WTC11 (cell line): ENCODE results near the gene CNDP2.

Experiments used
- ELF4 ChIP-seq: sonication (generic); formaldehyde crosslinking; IDR thresholded peaks from 2 replicates; pipeline ENCODE4 v1.8.1; 2022; ENCODE audit warnings: low read depth, mild to moderate bottlenecking, moderate library complexity, missing genetic modification reagents
- FOXJ3 ChIP-seq: sonication (generic); formaldehyde crosslinking; IDR thresholded peaks from 2 replicates; pipeline ENCODE4 v1.9.0; 2021; ENCODE audit warnings: missing genetic modification reagents, mild to moderate bottlenecking, borderline replicate concordance
- IRF2 ChIP-seq: sonication (generic); formaldehyde crosslinking; IDR thresholded peaks from 2 replicates; pipeline ENCODE4 v1.8.0; 2022; ENCODE audit warnings: low read depth, missing genetic modification reagents, borderline replicate concordance
- TF ChIP-seq, protein P1 (sequence below): sonication (generic); formaldehyde crosslinking; IDR thresholded peaks from 2 replicates; pipeline ENCODE4 v1.8.0; 2023; ENCODE audit warnings: missing genetic modification reagents, mild to moderate bottlenecking, borderline replicate concordance
- TF ChIP-seq, protein P2 (sequence below): sonication (generic); formaldehyde crosslinking; IDR thresholded peaks from 2 replicates; pipeline ENCODE4 v1.8.0; 2022; ENCODE audit warnings: mild to moderate bottlenecking, missing genetic modification reagents
- TF ChIP-seq, protein P3 (sequence below): sonication (generic); formaldehyde crosslinking; conservative IDR thresholded peaks from 2 replicates; pipeline ENCODE4 v1.8.1; 2022; ENCODE audit warnings: mild to moderate bottlenecking, missing genetic modification reagents
- TF ChIP-seq, protein P4 (sequence below): fragments of 200-600 bp; IDR thresholded peaks from 2 replicates; pipeline ENCODE4 v1.8.0; 2022; ENCODE audit warnings: antibody characterized with exemption

DNA sequence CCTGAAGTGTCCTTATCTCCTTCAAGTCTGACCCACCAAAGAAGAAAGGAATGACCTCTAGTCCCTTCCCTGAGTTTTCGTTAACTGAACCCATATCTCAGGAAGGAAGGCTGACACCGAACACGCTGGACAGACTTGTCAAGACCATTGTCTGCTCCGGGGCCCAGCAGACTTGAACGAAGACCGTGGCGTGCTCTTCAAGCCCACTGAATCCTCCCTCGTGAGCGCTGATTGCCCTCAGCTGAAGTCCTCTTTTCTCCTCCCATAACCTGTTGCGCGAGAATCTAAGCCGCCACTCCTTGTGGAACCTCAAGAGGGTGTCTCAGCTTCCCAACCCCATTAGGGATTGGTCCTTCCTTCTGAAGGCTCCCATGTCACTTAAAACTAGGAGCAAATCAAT is 37.5 kb downstream of the CNDP2 start:
- TF ChIP-seq, protein P1, sequence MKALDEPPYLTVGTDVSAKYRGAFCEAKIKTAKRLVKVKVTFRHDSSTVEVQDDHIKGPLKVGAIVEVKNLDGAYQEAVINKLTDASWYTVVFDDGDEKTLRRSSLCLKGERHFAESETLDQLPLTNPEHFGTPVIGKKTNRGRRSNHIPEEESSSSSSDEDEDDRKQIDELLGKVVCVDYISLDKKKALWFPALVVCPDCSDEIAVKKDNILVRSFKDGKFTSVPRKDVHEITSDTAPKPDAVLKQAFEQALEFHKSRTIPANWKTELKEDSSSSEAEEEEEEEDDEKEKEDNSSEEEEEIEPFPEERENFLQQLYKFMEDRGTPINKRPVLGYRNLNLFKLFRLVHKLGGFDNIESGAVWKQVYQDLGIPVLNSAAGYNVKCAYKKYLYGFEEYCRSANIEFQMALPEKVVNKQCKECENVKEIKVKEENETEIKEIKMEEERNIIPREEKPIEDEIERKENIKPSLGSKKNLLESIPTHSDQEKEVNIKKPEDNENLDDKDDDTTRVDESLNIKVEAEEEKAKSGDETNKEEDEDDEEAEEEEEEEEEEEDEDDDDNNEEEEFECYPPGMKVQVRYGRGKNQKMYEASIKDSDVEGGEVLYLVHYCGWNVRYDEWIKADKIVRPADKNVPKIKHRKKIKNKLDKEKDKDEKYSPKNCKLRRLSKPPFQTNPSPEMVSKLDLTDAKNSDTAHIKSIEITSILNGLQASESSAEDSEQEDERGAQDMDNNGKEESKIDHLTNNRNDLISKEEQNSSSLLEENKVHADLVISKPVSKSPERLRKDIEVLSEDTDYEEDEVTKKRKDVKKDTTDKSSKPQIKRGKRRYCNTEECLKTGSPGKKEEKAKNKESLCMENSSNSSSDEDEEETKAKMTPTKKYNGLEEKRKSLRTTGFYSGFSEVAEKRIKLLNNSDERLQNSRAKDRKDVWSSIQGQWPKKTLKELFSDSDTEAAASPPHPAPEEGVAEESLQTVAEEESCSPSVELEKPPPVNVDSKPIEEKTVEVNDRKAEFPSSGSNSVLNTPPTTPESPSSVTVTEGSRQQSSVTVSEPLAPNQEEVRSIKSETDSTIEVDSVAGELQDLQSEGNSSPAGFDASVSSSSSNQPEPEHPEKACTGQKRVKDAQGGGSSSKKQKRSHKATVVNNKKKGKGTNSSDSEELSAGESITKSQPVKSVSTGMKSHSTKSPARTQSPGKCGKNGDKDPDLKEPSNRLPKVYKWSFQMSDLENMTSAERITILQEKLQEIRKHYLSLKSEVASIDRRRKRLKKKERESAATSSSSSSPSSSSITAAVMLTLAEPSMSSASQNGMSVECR (CRISPR knock-in tag) = no peak
- TF ChIP-seq, protein P2, sequence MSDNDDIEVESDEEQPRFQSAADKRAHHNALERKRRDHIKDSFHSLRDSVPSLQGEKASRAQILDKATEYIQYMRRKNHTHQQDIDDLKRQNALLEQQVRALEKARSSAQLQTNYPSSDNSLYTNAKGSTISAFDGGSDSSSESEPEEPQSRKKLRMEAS (CRISPR knock-in tag) = no peak
- TF ChIP-seq IRF2 (CRISPR knock-in tag) = no peak
- no peak for TF ChIP-seq FOXJ3 (CRISPR knock-in tag)
- TF ChIP-seq, protein P3, sequence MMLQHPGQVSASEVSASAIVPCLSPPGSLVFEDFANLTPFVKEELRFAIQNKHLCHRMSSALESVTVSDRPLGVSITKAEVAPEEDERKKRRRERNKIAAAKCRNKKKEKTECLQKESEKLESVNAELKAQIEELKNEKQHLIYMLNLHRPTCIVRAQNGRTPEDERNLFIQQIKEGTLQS (CRISPR knock-in tag) = no peak
- TF ChIP-seq, protein P4, sequence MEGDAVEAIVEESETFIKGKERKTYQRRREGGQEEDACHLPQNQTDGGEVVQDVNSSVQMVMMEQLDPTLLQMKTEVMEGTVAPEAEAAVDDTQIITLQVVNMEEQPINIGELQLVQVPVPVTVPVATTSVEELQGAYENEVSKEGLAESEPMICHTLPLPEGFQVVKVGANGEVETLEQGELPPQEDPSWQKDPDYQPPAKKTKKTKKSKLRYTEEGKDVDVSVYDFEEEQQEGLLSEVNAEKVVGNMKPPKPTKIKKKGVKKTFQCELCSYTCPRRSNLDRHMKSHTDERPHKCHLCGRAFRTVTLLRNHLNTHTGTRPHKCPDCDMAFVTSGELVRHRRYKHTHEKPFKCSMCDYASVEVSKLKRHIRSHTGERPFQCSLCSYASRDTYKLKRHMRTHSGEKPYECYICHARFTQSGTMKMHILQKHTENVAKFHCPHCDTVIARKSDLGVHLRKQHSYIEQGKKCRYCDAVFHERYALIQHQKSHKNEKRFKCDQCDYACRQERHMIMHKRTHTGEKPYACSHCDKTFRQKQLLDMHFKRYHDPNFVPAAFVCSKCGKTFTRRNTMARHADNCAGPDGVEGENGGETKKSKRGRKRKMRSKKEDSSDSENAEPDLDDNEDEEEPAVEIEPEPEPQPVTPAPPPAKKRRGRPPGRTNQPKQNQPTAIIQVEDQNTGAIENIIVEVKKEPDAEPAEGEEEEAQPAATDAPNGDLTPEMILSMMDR = no peak
- TF ChIP-seq ELF4 (CRISPR knock-in tag) = no peak
